Measurements from ENCODE around the gene C3. TPM values are rescaled to one million over a fixed set of nuclear protein-coding genes. Genes with fewer than 3 reads are reported as not detected.

Gene C3
- polyA plus RNA-seq, 2 of the 4 experiments (the other 2 are of a cell fraction): 45.4 to 70.9 TPM

GRCh38 chr19:6744381-6745301 lies 24.2 kb upstream of the C3 start (continued):
- TF ChIP-seq BCL3 (IDR thresholded peaks at IDR 0.05) (peak; percentile 53; the same call in 2 of the 3 replicates), EHF (CRISPR knock-in tag; IDR thresholded peaks at IDR 0.05) (0 out of 2 replicates have a peak, but pooled peaks have one; percentile 49), BHLHE40 (IDR thresholded peaks at IDR 0.05; ENCODE audit: low read depth, low read length) (no peak), RAD21 (conservative IDR thresholded peaks at IDR 0.05 in 1 of 2, IDR thresholded peaks at IDR 0.05 in 1 of 2) (no peak), CHD2 (IDR thresholded peaks at IDR 0.05; ENCODE audit: low read length, partially characterized antibody) (no peak), SREBF2 (IDR thresholded peaks at IDR 0.05) (no peak), JUN (IDR thresholded peaks at IDR 0.05) (peak; percentile 40 to 84; a peak in 3 of 5 replicates), ELK1 (IDR thresholded peaks at IDR 0.05; ENCODE audit: low read depth, low read length) (no peak), MAZ (IDR thresholded peaks at IDR 0.05; ENCODE audit: borderline replicate concordance, low read depth, low read length) (peak; percentile 9; the same call in 1 of the 2 replicates), NR3C1 (IDR thresholded peaks at IDR 0.05) (no peak), USF2 (IDR thresholded peaks at IDR 0.05) (no peak), HEYL (CRISPR knock-in tag; IDR thresholded peaks at IDR 0.05) (no peak), ZNF302 (CRISPR knock-in tag; IDR thresholded peaks at IDR 0.05) (no peak), POLR2A (IDR thresholded peaks at IDR 0.05; ENCODE audit: low read length) (0 out of 2 replicates have a peak, but pooled peaks have one; percentile 8), ZSCAN20 (CRISPR knock-in tag; IDR thresholded peaks at IDR 0.05) (no peak), KDM1A (IDR thresholded peaks at IDR 0.05; ENCODE audit: low read depth) (no peak), FOXS1 (CRISPR knock-in tag; IDR thresholded peaks at IDR 0.05) (no peak), CBX8 (IDR thresholded peaks at IDR 0.05) (no peak), CBX2 (IDR thresholded peaks at IDR 0.05; ENCODE audit: borderline replicate concordance, low read depth) (no peak), NFE2L2 (conservative IDR thresholded peaks at IDR 0.05; ENCODE audit: low read length) (no peak), ZFP36 (IDR thresholded peaks at IDR 0.05; ENCODE audit: borderline replicate concordance, partially characterized antibody) (no peak), EP300 (IDR thresholded peaks at IDR 0.05) (no peak), EHMT2 (IDR thresholded peaks at IDR 0.05; ENCODE audit: low read depth) (no peak), FOSL2 (IDR thresholded peaks at IDR 0.05) (0 out of 2 replicates have a peak, but pooled peaks have one; percentile 33), FOSL2 (CRISPR knock-in tag; IDR thresholded peaks at IDR 0.05) (peak; percentile 50), CEBPB (IDR thresholded peaks at IDR 0.05) (no peak), ZC3H11A (IDR thresholded peaks at IDR 0.05) (no peak), CHD4 (IDR thresholded peaks at IDR 0.05; ENCODE audit: borderline replicate concordance) (no peak), POLR2AphosphoS2 (conservative IDR thresholded peaks at IDR 0.05; ENCODE audit: low read length) (no peak), REST (IDR thresholded peaks at IDR 0.05) (no peak), RNF2 (IDR thresholded peaks at IDR 0.05; ENCODE audit: borderline replicate concordance, low read depth) (no peak), MAX (IDR thresholded peaks at IDR 0.05) (peak; percentile 59), RARB (CRISPR knock-in tag; IDR thresholded peaks at IDR 0.05) (no peak), SMC3 (IDR thresholded peaks at IDR 0.05) (no peak; the same call in 2 of the 3 replicates), MYC (IDR thresholded peaks at IDR 0.05; ENCODE audit: borderline replicate concordance, low read length) (no peak), HES2 (IDR thresholded peaks at IDR 0.05) (no peak)
